ENCODE results near the gene GLRA3. TPM values are rescaled to one million over a fixed set of nuclear protein-coding genes. Genes with fewer than 3 reads are reported as not detected.

GLRA3 gene
- total RNA-seq, 1 donor from 2014 or later, result not detected

DNA sequence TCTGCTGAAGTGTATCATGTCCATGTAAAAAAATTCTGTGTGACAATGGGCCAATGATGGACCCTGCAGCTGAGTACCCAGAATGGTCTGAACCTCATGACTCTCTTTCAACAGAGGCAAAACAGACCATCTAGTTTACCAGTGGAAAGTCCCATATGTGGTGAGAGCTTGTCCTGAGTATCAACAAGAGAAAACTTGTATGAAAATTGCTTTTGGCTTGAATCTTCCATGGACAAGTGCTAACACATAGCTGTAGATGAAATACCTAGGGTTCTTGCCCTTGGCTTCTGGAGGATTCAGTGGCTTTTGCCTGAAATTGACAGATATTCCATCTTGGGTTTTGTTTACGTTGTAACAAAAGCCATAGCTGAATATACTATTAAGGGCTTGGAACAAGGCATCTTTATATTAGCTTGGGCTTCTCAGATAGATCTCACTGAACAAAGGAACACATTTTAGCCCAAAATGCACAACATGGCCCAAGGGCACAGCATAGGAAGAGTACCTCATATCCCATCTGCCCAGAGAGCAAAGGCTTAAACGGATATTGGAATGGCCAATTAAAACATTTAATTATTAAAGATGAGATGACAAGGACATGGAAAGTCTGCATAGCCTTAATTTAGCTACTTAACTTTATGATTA, 178.2 kb downstream of the GLRA3 start:
- intact Hi-C loops (cut with micrococcal nuclease), result no loop called here
- Histone ChIP-seq H3K9me3 (replicated peaks) (no peaks in the 10 kb centered on the region), H3K4me1 (no peaks in the 10 kb centered on the region), H3K4me3 (no peak overlapping the region), H3K27ac (replicated peaks) (no peak overlapping the region), H3K36me3 (no peaks in the 10 kb centered on the region), H3K27me3 (ENCODE audit: low read depth) (no peaks in the 10 kb centered on the region)
- no peak for DNase-seq
- TF ChIP-seq CTCF (IDR thresholded peaks at IDR 0.05; ENCODE audit: borderline replicate concordance), result no peak

DNA sequence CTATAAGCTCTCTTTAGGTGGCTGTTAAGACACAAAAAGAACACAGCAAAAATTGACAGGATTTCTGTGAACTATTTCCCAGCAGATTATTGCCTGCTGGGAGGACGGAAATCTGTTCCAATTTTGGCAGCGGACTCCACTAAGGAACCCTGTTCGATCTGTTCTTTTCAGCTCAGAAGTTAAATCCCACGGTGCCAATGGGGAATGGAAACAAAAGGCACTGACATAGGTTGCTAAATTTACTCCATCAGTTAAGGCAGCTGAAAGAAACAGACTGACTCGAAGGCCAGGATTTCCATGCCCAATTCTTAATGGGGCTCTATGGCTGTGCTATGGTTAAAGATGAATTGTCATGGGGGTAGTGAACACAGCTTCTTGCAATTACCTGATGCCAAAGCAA, 180.2 kb downstream of the GLRA3 start:
- Histone ChIP-seq H3K27me3 (ENCODE audit: low read depth) (no peaks in the 10 kb centered on the region), H3K27ac (replicated peaks) (no peak overlapping the region), H3K4me3 (no peak overlapping the region), H3K36me3 (no peaks in the 10 kb centered on the region), H3K9me3 (replicated peaks) (no peaks in the 10 kb centered on the region), H3K4me1 (no peaks in the 10 kb centered on the region)
- intact Hi-C loops (cut with micrococcal nuclease), result no loop called here
- no peak for TF ChIP-seq CTCF (IDR thresholded peaks at IDR 0.05; ENCODE audit: borderline replicate concordance)
- DNase-seq, result no peak

DNA sequence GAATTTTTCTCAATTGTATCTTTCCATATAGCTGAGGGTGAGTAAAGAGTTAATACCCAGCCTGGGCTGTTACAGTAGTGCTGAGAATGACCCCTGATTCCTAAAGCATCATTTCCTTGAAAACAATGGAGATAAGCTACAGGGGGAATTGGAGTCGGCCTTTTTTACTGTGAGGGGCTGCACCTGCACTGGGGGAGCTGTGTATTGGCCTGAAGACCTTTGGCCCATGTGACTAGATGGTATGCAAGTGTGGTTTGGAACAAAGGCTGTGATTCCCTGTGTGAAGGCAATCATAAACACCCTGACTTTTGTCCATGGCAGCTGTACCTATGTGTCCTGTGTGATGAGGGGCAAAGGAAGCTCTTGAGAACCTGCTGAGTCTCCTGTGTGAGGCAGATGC, 182.7 kb downstream of the GLRA3 start:
- intact Hi-C loops (cut with micrococcal nuclease), result no loop called here

DNA sequence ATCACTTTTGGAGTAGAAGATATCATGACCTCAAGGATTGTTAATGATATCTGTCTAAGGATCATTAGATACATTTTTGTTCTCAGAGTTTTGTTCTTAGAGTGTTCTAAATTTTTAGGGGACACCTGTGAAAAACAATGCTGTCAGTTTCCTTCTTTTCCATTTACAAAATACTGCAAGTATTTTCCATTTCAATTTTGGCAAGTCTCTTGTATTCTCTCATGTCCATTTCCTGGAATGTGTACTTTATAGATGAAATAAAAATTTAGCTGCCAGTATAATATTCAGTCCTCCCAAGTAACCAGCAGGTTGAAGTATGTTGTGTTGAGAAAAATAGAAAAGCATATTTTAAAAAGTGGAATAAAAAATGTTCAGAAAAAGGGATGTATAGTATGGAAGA, 188.9 kb downstream of the GLRA3 start:
- intact Hi-C loops (cut with micrococcal nuclease), result no loop called here

More for the DNA sequence above, 182.7 kb downstream of the GLRA3 start:
- Histone ChIP-seq H3K36me3 (no peaks in the 10 kb centered on the region), H3K27ac (replicated peaks) (no peak overlapping the region), H3K4me1 (no peaks in the 10 kb centered on the region), H3K9me3 (replicated peaks) (no peaks in the 10 kb centered on the region), H3K27me3 (ENCODE audit: low read depth) (no peaks in the 10 kb centered on the region), H3K4me3 (no peak overlapping the region)
- DNase-seq, result no peak
- no peak for TF ChIP-seq CTCF (IDR thresholded peaks at IDR 0.05; ENCODE audit: borderline replicate concordance)

GRCh38 chr4:174635732-174636131, 193.3 kb downstream of the GLRA3 start:
- Histone ChIP-seq H3K4me1 (no peaks in the 10 kb centered on the region), H3K4me3 (no peak overlapping the region), H3K27ac (replicated peaks) (no peak overlapping the region), H3K36me3 (no peaks in the 10 kb centered on the region), H3K27me3 (ENCODE audit: low read depth) (no peaks in the 10 kb centered on the region), H3K9me3 (replicated peaks) (no peaks in the 10 kb centered on the region)
- no peak for TF ChIP-seq CTCF (IDR thresholded peaks at IDR 0.05; ENCODE audit: borderline replicate concordance)
- intact Hi-C loops (cut with micrococcal nuclease), result no loop called here
- DNase-seq, result no peak

More for the DNA sequence above, 188.9 kb downstream of the GLRA3 start:
- no peaks in the 10 kb centered on the region for H3K9me3 ChIP-seq (replicated peaks)
- H3K36me3 ChIP-seq, result no peaks in the 10 kb centered on the region
- H3K4me1 ChIP-seq, result no peaks in the 10 kb centered on the region
- no peak overlapping the region for H3K27ac ChIP-seq (replicated peaks)
- no peak for TF ChIP-seq CTCF (IDR thresholded peaks at IDR 0.05; ENCODE audit: borderline replicate concordance)
- no peak for DNase-seq
- no peaks in the 10 kb centered on the region for H3K27me3 ChIP-seq (ENCODE audit: low read depth)
- H3K4me3 ChIP-seq, result no peak overlapping the region
